Ishikawa (cell line): ENCODE measurements around the gene RASGRP2.

ENCODE experiments used
- CEBPB ChIP-seq: IDR thresholded peaks from 2 replicates; pipeline ENCODE4 v1.6.1; 2012
- CREB1 ChIP-seq: IDR thresholded peaks from 2 replicates; pipeline ENCODE4 v1.6.1; 2012; ENCODE audit warnings: low read depth
- EGR1 ChIP-seq: IDR thresholded peaks from 2 replicates; pipeline ENCODE4 v1.6.1; 2012
- EP300 ChIP-seq: IDR thresholded peaks from 2 replicates; pipeline ENCODE4 v1.6.1; 2012; ENCODE audit warnings: borderline replicate concordance
- FOXM1 ChIP-seq: IDR thresholded peaks from 2 replicates; pipeline ENCODE4 v1.6.1; 2012; ENCODE audit warnings: low read depth, borderline replicate concordance
- MAX ChIP-seq: IDR thresholded peaks from 2 replicates; pipeline ENCODE4 v1.6.1; 2012
- NFIC ChIP-seq: IDR thresholded peaks from 2 replicates; pipeline ENCODE4 v1.6.1; 2012
- RAD21 ChIP-seq: IDR thresholded peaks from 2 replicates; pipeline ENCODE4 v1.6.1; 2012; ENCODE audit warnings: low read depth
- REST ChIP-seq: IDR thresholded peaks from 2 replicates; pipeline ENCODE4 v1.6.1; 2012; ENCODE audit warnings: low read depth, mild to moderate bottlenecking
- TAF1 ChIP-seq: IDR thresholded peaks from 2 replicates; pipeline ENCODE4 v1.6.1; 2012; ENCODE audit warnings: low read depth, mild to moderate bottlenecking
- TCF12 ChIP-seq: IDR thresholded peaks from 2 replicates; pipeline ENCODE4 v1.6.1; 2012; ENCODE audit warnings: low read depth
- TEAD4 ChIP-seq: IDR thresholded peaks from 2 replicates; pipeline ENCODE4 v1.6.1; 2012
- USF1 ChIP-seq: IDR thresholded peaks from 2 replicates; pipeline ENCODE4 v1.6.1; 2012
- YY1 ChIP-seq: IDR thresholded peaks from 2 replicates; pipeline ENCODE4 v1.6.1; 2012; ENCODE audit warnings: low read depth
- ZBTB7A ChIP-seq: IDR thresholded peaks from 2 replicates; pipeline ENCODE4 v1.6.1; 2012; ENCODE audit warnings: low read depth

The RASGRP2 gene

GRCh38 chr11:64789331-64790204, 45.6 kb upstream of the RASGRP2 start:
- no peak for TF ChIP-seq RAD21
- no peak for TF ChIP-seq MAX
- no peak for TF ChIP-seq CREB1
- no peak for TF ChIP-seq TEAD4
- TF ChIP-seq YY1 = no peak
- no peak for TF ChIP-seq EP300
- no peak for TF ChIP-seq TAF1
- TF ChIP-seq NFIC = no peak
- no peak for TF ChIP-seq CEBPB
- no peak for TF ChIP-seq TCF12
- TF ChIP-seq ZBTB7A = no peak
- TF ChIP-seq REST = no peak
- TF ChIP-seq EGR1 = no peak
- TF ChIP-seq FOXM1 = no peak
- TF ChIP-seq USF1 = no peak

- TF ChIP-seq NFIC = no peak
- no peak for TF ChIP-seq ZBTB7A
- no peak for TF ChIP-seq EGR1
- no peak for TF ChIP-seq YY1
- TF ChIP-seq EP300 = no peak
- no peak for TF ChIP-seq RAD21
- TF ChIP-seq MAX = no peak
- TF ChIP-seq TEAD4 = no peak
- TF ChIP-seq FOXM1 = no peak
Observed at GRCh38 chr11:64788321-64789215, 44.6 kb upstream of the RASGRP2 start.

- TF ChIP-seq ZBTB7A (no peak), FOXM1 (no peak), TCF12 (no peak), RAD21 (peak; percentile 76), USF1 (no peak)
Observed at GRCh38 chr11:64787526-64788320, 43.8 kb upstream of the RASGRP2 start.

GRCh38 chr11:64786308-64786707, 42.4 kb upstream of the RASGRP2 start:
- TF ChIP-seq TAF1 = no peak
- TF ChIP-seq REST = no peak
- no peak for TF ChIP-seq USF1
- TF ChIP-seq CREB1 = no peak
- TF ChIP-seq ZBTB7A = no peak
- no peak for TF ChIP-seq TEAD4
- no peak for TF ChIP-seq EGR1
- no peak for TF ChIP-seq CEBPB
- no peak for TF ChIP-seq YY1
- TF ChIP-seq FOXM1 = no peak
- no peak for TF ChIP-seq TCF12
- TF ChIP-seq NFIC = no peak
- TF ChIP-seq EP300 = no peak
- no peak for TF ChIP-seq RAD21
